Trophoblast cell (in vitro differentiated cells and primary cell): ENCODE results near the gene PDRG1.

Source experiments
- DNase-seq, 2 donors: peaks; one replicate each; pipeline ENCODE4 v3.0.0-alpha.2; 2016
- H2AFZ ChIP-seq: 2 replicates; pipeline ENCODE4 v1.6.1; 2013; ENCODE audit warnings: low read length, moderate library complexity, mild to moderate bottlenecking; ENCODE audit not compliant: insufficient read depth, poor library complexity
- H2AK5ac ChIP-seq: 2 replicates; pipeline ENCODE4 v1.6.1; 2013; ENCODE audit warnings: mild to moderate bottlenecking, low read length
- H2BK120ac ChIP-seq: 2 replicates; pipeline ENCODE4 v1.6.1; 2013; ENCODE audit warnings: low read length, mild to moderate bottlenecking, moderate library complexity; ENCODE audit not compliant: insufficient read depth, poor library complexity
- H2BK12ac ChIP-seq: 2 replicates; pipeline ENCODE4 v1.6.1; 2013; ENCODE audit warnings: mild to moderate bottlenecking, low read length, moderate library complexity
- H2BK5ac ChIP-seq: 2 replicates; pipeline ENCODE4 v1.6.1; 2013; ENCODE audit warnings: low read length, low read depth, moderate library complexity, mild to moderate bottlenecking; ENCODE audit not compliant: poor library complexity
- H3K14ac ChIP-seq: 2 replicates; pipeline ENCODE4 v1.6.1; 2013; ENCODE audit warnings: mild to moderate bottlenecking, low read length
- H3K18ac ChIP-seq: 2 replicates; pipeline ENCODE4 v1.6.1; 2013; ENCODE audit warnings: mild to moderate bottlenecking, low read length
- H3K23ac ChIP-seq: 2 replicates; pipeline ENCODE4 v1.6.1; 2013; ENCODE audit warnings: low read length
- H3K27ac ChIP-seq: 2 replicates; pipeline ENCODE4 v1.5.1; 2013; ENCODE audit warnings: low read depth, mild to moderate bottlenecking, inconsistent platforms, low read length, moderate library complexity
- H3K27me3 ChIP-seq: 2 replicates; pipeline ENCODE4 v1.6.1; 2013; ENCODE audit warnings: inconsistent platforms, mild to moderate bottlenecking, low read length, moderate library complexity; ENCODE audit not compliant: insufficient read depth
- H3K36me3 ChIP-seq, 2 experiments: 1 replicate in 1 of 2; 2 replicates in 1 of 2; pipeline ENCODE4 v1.6.1; 2013; ENCODE audit warnings: low read length in 2 of 2, mild to moderate bottlenecking in 2 of 2, moderate library complexity in 1 of 2; ENCODE audit not compliant: insufficient read depth in 2 of 2, control insufficient read depth in 1 of 2
- H3K4ac ChIP-seq: 2 replicates; pipeline ENCODE4 v1.6.1; 2013; ENCODE audit warnings: low read depth, mild to moderate bottlenecking, low read length, moderate library complexity
- H3K4me1 ChIP-seq, 2 experiments: 1 replicate in 1 of 2; 2 replicates in 1 of 2; pipeline ENCODE4 v1.6.1; 2013; ENCODE audit warnings: low read length in 2 of 2, mild to moderate bottlenecking in 2 of 2, moderate library complexity in 1 of 2; ENCODE audit not compliant: insufficient read depth in 2 of 2, control insufficient read depth in 1 of 2
- H3K4me2 ChIP-seq: 2 replicates; pipeline ENCODE4 v1.6.1; 2013; ENCODE audit warnings: inconsistent platforms, mild to moderate bottlenecking, low read length, moderate library complexity
- H3K4me3 ChIP-seq: 2 replicates; pipeline ENCODE4 v1.5.1; 2013; ENCODE audit warnings: mild to moderate bottlenecking, low read depth, low read length, inconsistent platforms
- H3K79me1 ChIP-seq: one replicate; pipeline ENCODE4 v1.6.1; 2013; ENCODE audit warnings: low read length
- H3K79me2 ChIP-seq: 2 replicates; pipeline ENCODE4 v1.6.1; 2013; ENCODE audit warnings: low read length, mild to moderate bottlenecking; ENCODE audit not compliant: control insufficient read depth, insufficient read depth, poor library complexity
- H3K9ac ChIP-seq: 2 replicates; pipeline ENCODE4 v1.6.1; 2013; ENCODE audit warnings: mild to moderate bottlenecking, low read length
- H3K9me3 ChIP-seq: 2 replicates; pipeline ENCODE4 v1.6.1; 2013; ENCODE audit warnings: low read depth, mild to moderate bottlenecking, control low read depth, inconsistent platforms, low read length; ENCODE audit not compliant: insufficient read depth
- H4K12ac ChIP-seq: 2 replicates; pipeline ENCODE4 v1.6.1; 2013; ENCODE audit warnings: low read depth, mild to moderate bottlenecking, low read length, moderate library complexity
- H4K8ac ChIP-seq: 2 replicates; pipeline ENCODE4 v1.6.1; 2013; ENCODE audit warnings: low read depth, mild to moderate bottlenecking, low read length, moderate library complexity
- H4K91ac ChIP-seq: one replicate; pipeline ENCODE4 v1.6.1; 2013; ENCODE audit warnings: low read depth, mild to moderate bottlenecking, low read length, moderate library complexity
- WGBS: extraction: QIAGEN DNeasy Blood & Tissue Kit; methylation state at CpG from one replicate; pipeline ENCODE4 v1.1.7; 2013; ENCODE audit warnings: missing lambda C conversion rate; ENCODE audit not compliant: insufficient read length, insufficient coverage; ENCODE audit errors: extremely low coverage; 5-methylcytosine and 5-hydroxymethylcytosine counted together

PDRG1 gene

DNA sequence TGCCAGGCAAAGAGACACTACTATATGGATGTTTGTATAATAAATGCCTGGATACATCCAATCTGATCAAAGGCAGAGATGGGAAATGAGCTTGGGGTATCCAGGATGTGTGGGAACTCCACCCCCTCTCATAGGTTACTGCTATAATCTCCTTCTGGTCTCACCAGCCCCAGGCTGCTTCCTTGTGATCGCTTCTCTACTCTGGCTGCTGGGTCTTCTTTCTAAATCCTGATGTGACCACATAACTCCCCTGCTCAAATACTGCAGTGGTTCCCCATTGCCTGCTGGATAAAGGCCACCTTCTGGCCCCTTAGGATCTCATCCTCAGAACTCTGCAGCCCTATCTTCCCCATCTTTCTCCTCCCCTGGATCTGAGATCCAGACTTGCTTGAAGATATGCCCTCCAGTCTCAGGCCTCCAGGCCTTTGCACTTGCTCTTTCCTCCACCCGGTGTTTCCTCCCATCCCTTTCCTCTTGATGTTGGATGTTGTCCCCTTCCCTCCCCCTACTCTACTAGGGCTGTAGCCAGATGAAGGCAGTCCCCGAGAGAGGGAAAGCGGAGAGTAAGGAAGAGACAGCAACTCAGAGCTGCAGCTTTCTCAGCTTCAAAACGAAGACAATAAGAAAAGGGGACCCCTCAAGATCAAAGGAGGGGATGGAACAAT, 15.3 kb upstream of the PDRG1 start:
- no peak overlapping the region for H3K4ac ChIP-seq
- WGBS = no CpG with 5 or more reads among the region's 5 CpGs
- peak overlapping the region; percentile 13 for H3K4me2 ChIP-seq
- H3K79me2 ChIP-seq = no peaks in the 10 kb centered on the region
- H3K4me3 ChIP-seq = no peak overlapping the region
- peaks cover 11% of the 10 kb centered on the region for H3K27me3 ChIP-seq
- no peak overlapping the region for H2BK12ac ChIP-seq
- no peaks in the 10 kb centered on the region for H3K36me3 ChIP-seq
- H3K18ac ChIP-seq = no peak overlapping the region
- DNase-seq = no peak
- H2AK5ac ChIP-seq = no peak overlapping the region
- no peak overlapping the region for H2BK120ac ChIP-seq
- no peak overlapping the region for H3K14ac ChIP-seq
- H4K12ac ChIP-seq = no peak overlapping the region
- no peak overlapping the region for H2BK5ac ChIP-seq
- H4K8ac ChIP-seq = no peak overlapping the region
- no peak overlapping the region for H2AFZ ChIP-seq
- no peak overlapping the region for H4K91ac ChIP-seq
- H3K9ac ChIP-seq = no peak overlapping the region
- peaks cover 5 to 8% of the 10 kb centered on the region in 2 experiments for H3K4me1 ChIP-seq
- no peak overlapping the region for H3K23ac ChIP-seq
- no peaks in the 10 kb centered on the region for H3K9me3 ChIP-seq
- no peaks in the 10 kb centered on the region for H3K79me1 ChIP-seq
- H3K27ac ChIP-seq = no peak overlapping the region

DNA sequence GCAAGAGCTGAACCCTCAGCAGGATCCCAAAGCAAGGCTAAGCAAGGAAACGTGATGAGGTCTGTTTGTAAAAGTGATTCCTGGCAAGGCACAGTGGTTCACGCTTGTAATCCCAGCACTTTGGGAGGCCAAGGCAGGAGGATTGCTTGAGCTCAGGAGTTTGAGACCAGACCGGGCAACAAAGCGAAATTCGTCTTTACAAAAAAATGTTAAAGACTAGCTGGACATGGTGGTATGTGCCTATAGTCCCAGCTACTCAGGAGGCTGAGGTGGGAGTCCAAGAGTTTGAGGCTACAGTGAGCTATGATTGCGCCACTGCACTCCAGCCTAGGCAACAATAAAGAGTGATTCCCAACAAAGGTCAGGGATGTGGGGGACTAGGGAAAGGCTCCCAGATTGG, 12.0 kb upstream of the PDRG1 start:
- Histone ChIP-seq H4K8ac (no peak overlapping the region), H2AFZ (no peak overlapping the region), H3K36me3 (no peaks in the 10 kb centered on the region), H3K4me1 (peaks cover 3 to 6% of the 10 kb centered on the region in 2 experiments), H2BK120ac (no peak overlapping the region), H3K23ac (no peak overlapping the region), H3K27ac (no peak overlapping the region), H3K4me3 (no peak overlapping the region), H3K4ac (no peak overlapping the region), H3K18ac (no peak overlapping the region), H3K9me3 (no peaks in the 10 kb centered on the region), H2AK5ac (no peak overlapping the region), H3K14ac (no peak overlapping the region), H4K12ac (no peak overlapping the region), H4K91ac (no peak overlapping the region), H2BK5ac (no peak overlapping the region), H3K9ac (no peak overlapping the region), H2BK12ac (no peak overlapping the region), H3K79me2 (no peaks in the 10 kb centered on the region), H3K4me2 (no peak overlapping the region), H3K79me1 (no peaks in the 10 kb centered on the region), H3K27me3 (peaks cover 10% of the 10 kb centered on the region)
- WGBS = no CpG with 5 or more reads among the region's 6 CpGs
- DNase-seq = no peak

DNA sequence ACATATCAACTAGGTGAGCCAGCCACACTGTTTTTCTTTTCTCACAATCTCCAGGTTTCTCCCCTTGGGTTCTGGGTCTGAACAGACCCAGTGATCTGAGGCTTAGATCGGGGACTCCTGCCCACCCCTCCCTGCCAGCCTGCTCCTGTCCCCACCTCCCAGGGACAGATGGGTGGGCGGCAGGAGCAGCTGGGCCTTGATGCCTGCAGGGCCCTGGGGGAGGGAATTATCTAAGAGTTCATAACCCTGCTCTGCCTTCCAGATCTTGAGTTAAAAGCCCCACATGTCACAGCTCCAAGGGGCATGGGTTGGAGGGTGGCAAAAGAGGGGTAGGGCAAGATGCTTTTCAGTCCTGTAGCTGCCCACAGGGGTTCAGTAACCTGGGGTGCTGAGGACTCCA, 10.9 kb upstream of the PDRG1 start:
- H2BK12ac ChIP-seq = no peak overlapping the region
- H3K14ac ChIP-seq = no peak overlapping the region
- no peak overlapping the region for H2BK120ac ChIP-seq
- H3K23ac ChIP-seq = no peak overlapping the region
- H3K4ac ChIP-seq = no peak overlapping the region
- H3K79me2 ChIP-seq = no peaks in the 10 kb centered on the region
- no peaks in the 10 kb centered on the region for H3K36me3 ChIP-seq
- no peaks in the 10 kb centered on the region for H3K9me3 ChIP-seq
- no peak overlapping the region for H2BK5ac ChIP-seq
- no peak overlapping the region for H3K18ac ChIP-seq
- no peak for DNase-seq
- H3K4me2 ChIP-seq = no peak overlapping the region
- no CpG with 5 or more reads among the region's 2 CpGs for WGBS
- no peak overlapping the region for H2AK5ac ChIP-seq
- no peak overlapping the region for H4K12ac ChIP-seq
- no peak overlapping the region for H4K8ac ChIP-seq
- H3K27me3 ChIP-seq = peaks cover 9% of the 10 kb centered on the region
- H3K4me3 ChIP-seq = no peak overlapping the region
- H4K91ac ChIP-seq = no peak overlapping the region
- no peak overlapping the region for H3K9ac ChIP-seq
- no peak overlapping the region for H3K27ac ChIP-seq
- no peaks in the 10 kb centered on the region for H3K4me1 ChIP-seq
- H3K79me1 ChIP-seq = no peaks in the 10 kb centered on the region
- H2AFZ ChIP-seq = no peak overlapping the region

DNA sequence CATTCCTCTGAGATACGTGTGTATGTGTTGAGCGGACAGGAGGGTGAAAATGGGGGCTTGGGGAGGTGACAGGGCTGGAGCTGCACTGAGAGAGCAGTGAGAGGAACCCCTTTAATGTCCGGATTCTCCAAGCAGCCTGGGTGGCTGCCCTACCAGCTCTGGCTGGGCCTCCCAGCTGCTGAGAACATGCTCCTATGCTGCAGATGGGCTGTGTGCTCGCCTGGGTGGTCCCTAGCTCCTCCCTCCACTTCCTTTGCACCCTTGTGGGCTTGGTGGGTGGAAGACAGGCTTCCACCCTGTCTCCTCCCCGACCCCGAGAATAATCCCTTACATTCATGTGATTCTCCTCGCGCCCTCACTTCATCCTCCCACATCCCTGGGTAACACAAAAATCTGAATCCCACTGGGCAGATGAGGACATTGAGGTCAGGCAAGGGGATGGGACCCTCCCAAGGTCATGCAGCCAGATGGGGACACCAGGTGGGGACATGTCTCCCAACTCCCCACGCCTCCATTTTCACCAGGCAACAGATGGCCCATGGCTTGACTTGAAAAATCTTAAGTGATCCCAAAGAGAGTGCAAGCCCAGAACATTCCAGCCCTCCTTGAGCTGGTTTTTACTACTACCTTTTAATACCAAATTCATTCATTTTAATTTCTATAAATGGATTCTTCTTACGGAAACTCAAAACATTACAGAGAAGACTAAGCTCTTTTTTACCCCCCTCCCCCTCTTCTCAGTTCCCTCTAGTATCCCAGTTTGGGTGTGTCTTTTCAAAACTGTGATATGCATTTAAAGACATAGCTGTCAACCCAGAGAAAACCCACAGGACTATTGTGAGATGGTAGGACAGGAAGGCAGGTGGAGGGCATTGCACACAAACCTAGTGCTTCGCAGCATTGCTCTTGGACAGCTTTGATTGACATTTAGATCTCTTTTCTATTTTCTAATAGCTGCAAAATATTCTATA, 5.0 kb upstream of the PDRG1 start:
- Histone ChIP-seq H3K36me3 (no peaks in the 10 kb centered on the region), H2BK120ac (no peak overlapping the region), H3K79me2 (no peaks in the 10 kb centered on the region), H3K4ac (no peak overlapping the region), H3K14ac (no peak overlapping the region), H3K9me3 (peaks cover 2% of the 10 kb centered on the region), H4K12ac (no peak overlapping the region), H4K91ac (no peak overlapping the region), H3K27ac (no peak overlapping the region), H4K8ac (no peak overlapping the region), H3K23ac (no peak overlapping the region), H3K18ac (no peak overlapping the region), H2AFZ (no peak overlapping the region), H3K4me2 (no peak overlapping the region), H2AK5ac (no peak overlapping the region), H3K4me3 (no peak overlapping the region), H2BK12ac (no peak overlapping the region), H3K79me1 (no peaks in the 10 kb centered on the region), H2BK5ac (no peak overlapping the region), H3K4me1 (no peaks in the 10 kb centered on the region), H3K27me3 (no peaks in the 10 kb centered on the region), H3K9ac (no peak overlapping the region)
- DNase-seq = no peak
- 100% methylated on average over 4 of the region's 11 CpGs for WGBS
